Gastroesophageal sphincter (tissue), 4 donors: ENCODE results near the gene ETV2. TPM values are rescaled to one million over a fixed set of nuclear protein-coding genes. Genes with fewer than 3 reads are reported as not detected.
"Not testable (repeated sequence)": the region's sequence is repeated elsewhere in the genome, so short reads cannot be mapped to it uniquely, and the experiment has no call there.

ENCODE experiments used
- ATAC-seq: fragments of 150-250 bp; one replicate; pipeline ENCODE4 v1.9.1; 2016; ENCODE audit warnings: mild to moderate bottlenecking, moderate library complexity
- H3K27ac ChIP-seq, 4 donors: fragments of 200-600 bp; sonication (generic) in 3 of 4; 1 replicate in 3 of 4; 2 replicates in 1 of 4; pipeline ENCODE4 v1.5.1; 2016 to 2019
- H3K27me3 ChIP-seq: fragments of 200-600 bp; sonication (generic); one replicate; pipeline ENCODE4 v1.5.1; 2019
- H3K36me3 ChIP-seq, 2 donors: fragments of 200-600 bp; sonication (generic); one replicate each; pipeline ENCODE4 v1.5.1; 2019; ENCODE audit warnings: control low read depth in 1 of 2
- H3K4me1 ChIP-seq, 3 donors: fragments of 200-600 bp; sonication (generic); 1 replicate in 2 of 3; 2 replicates in 1 of 3; pipeline ENCODE4 v1.5.1; 2016 to 2019; ENCODE audit warnings: control low read depth in 2 of 3
- H3K4me3 ChIP-seq, 2 donors: fragments of 200-600 bp; sonication (generic); one replicate each; pipeline ENCODE4 v1.5.1; 2019; ENCODE audit warnings: mild to moderate bottlenecking in 1 of 2, moderate library complexity in 1 of 2
- H3K9me3 ChIP-seq, 3 donors: fragments of 200-600 bp; sonication (generic); one replicate each; pipeline ENCODE4 v1.5.1; 2017 to 2019; ENCODE audit warnings: control low read depth in 2 of 3
- CTCF ChIP-seq, 4 experiments: fragments of 200-600 bp in 2 of 4; fragments of 450-650 bp in 2 of 4; sonication (generic) in 1 of 4; IDR thresholded peaks; one replicate each; pipeline ENCODE4 v1.5.1; 2017 to 2019; ENCODE audit warnings: antibody characterized with exemption in 4 of 4, mild to moderate bottlenecking in 2 of 4, moderate library complexity in 2 of 4
- EP300 ChIP-seq: sonication (generic); formaldehyde crosslinking; IDR thresholded peaks from one replicate; pipeline ENCODE4 v1.6.1; 2017; ENCODE audit warnings: antibody characterized with exemption, mild to moderate bottlenecking
- POLR2A ChIP-seq, 2 donors: fragments of 450-650 bp; IDR thresholded peaks; one replicate each; pipeline ENCODE4 v1.6.1; 2017; ENCODE audit warnings: antibody characterized with exemption in 2 of 2, mild to moderate bottlenecking in 2 of 2, moderate library complexity in 1 of 2
- POLR2AphosphoS5 ChIP-seq: sonication (generic); formaldehyde crosslinking; IDR thresholded peaks from one replicate; pipeline ENCODE4 v1.6.1; 2017; ENCODE audit warnings: antibody characterized with exemption
- WGBS, 2 donors: methylation state at CpG; one replicate each; pipeline ENCODE4 v1.1.5; 2018; ENCODE audit warnings: low coverage in 1 of 2; 5-methylcytosine and 5-hydroxymethylcytosine counted together
- total RNA-seq, 4 donors: library from RNA; depleted of rRNA; stranded (reverse); fragments of >200 nt; gene quantifications; one replicate each; pipeline ENCODE4 v1.1.0, GENCODE V29; 2016

ETV2 gene
- not detected for total RNA-seq

GRCh38 chr19:35641515-35642151 is at the start of gene ETV2:
Gene ETV2 (plus strand): TSS chr19:35641745. CDS start chr19:35642461, 716 bp downstream.
- Histone ChIP-seq H3K36me3 (peaks cover 0 to 19% of the 10 kb centered on the region in 2 donors), H3K4me1 (peaks cover 0 to 44% (median 6%) of the 10 kb centered on the region in 3 donors), H3K9me3 (no peaks in the 10 kb centered on the region), H3K27me3 (no peaks in the 10 kb centered on the region), H3K4me3 (no peak within 1 kb of the TSS), H3K27ac (peak within 1 kb of the TSS in 1 of 4 donors; percentile 6)
- WGBS, 2 donors = 9 to 13% methylated on average over 1 to 6 of the region's 28 CpGs
- no peak for TF ChIP-seq CTCF (IDR thresholded peaks at IDR 0.05)
- TF ChIP-seq POLR2A (IDR thresholded peaks at IDR 0.05) = no peak
- TF ChIP-seq POLR2AphosphoS5 = no peak
- no peak for TF ChIP-seq EP300
- ATAC-seq = no peak

GRCh38 chr19:35592226-35592625 is 49.3 kb upstream of the ETV2 start:
- Histone ChIP-seq H3K9me3 (no peaks in the 10 kb centered on the region), H3K27ac (no peak overlapping the region), H3K4me3 (no peak overlapping the region), H3K4me1 (no peaks in the 10 kb centered on the region), H3K27me3 (peaks cover 39% of the 10 kb centered on the region), H3K36me3 (no peaks in the 10 kb centered on the region)
- TF ChIP-seq EP300 = no peak
- no peak for TF ChIP-seq POLR2AphosphoS5
- TF ChIP-seq POLR2A (IDR thresholded peaks at IDR 0.05) = no peak
- TF ChIP-seq CTCF (IDR thresholded peaks at IDR 0.05) = peak in 2 of 4 experiments; percentile 10 to 26
- WGBS, 2 donors = 28 to 31% methylated on average over 5 to 8 of the region's 8 CpGs
- no peak for ATAC-seq

GRCh38 chr19:35595026-35595425 is 46.5 kb upstream of the ETV2 start:
- not testable (repeated sequence) for H3K9me3 ChIP-seq, H3K4me3 ChIP-seq, H3K27ac ChIP-seq, H3K36me3 ChIP-seq, H3K4me1 ChIP-seq, ATAC-seq
- WGBS, 2 donors = 63 to 100% methylated on average over 1 to 2 of the region's 3 CpGs
- H3K27me3 ChIP-seq = peaks cover 35% of the 10 kb centered on the region

GRCh38 chr19:35595928-35596327 is 45.6 kb upstream of the ETV2 start:
- no peak overlapping the region for H3K27ac ChIP-seq
- H3K27me3 ChIP-seq = peaks cover 35% of the 10 kb centered on the region
- H3K4me1 ChIP-seq = no peaks in the 10 kb centered on the region
- no peak for TF ChIP-seq POLR2AphosphoS5
- no peak for TF ChIP-seq POLR2A (IDR thresholded peaks at IDR 0.05)
- no peak for TF ChIP-seq CTCF (IDR thresholded peaks at IDR 0.05)
- no peak for TF ChIP-seq EP300
- no peaks in the 10 kb centered on the region for H3K9me3 ChIP-seq
- no peak overlapping the region for H3K4me3 ChIP-seq
- no peak for ATAC-seq
- H3K36me3 ChIP-seq = no peaks in the 10 kb centered on the region
- WGBS, 2 donors = 88 to 100% methylated on average over 1 of the region's 1 CpG

GRCh38 chr19:35596366-35596999 is 45.1 kb upstream of the ETV2 start:
- TF ChIP-seq POLR2A (IDR thresholded peaks at IDR 0.05) (no peak), CTCF (IDR thresholded peaks at IDR 0.05) (no peak), POLR2AphosphoS5 (no peak), EP300 (no peak)
- no peak for ATAC-seq
- H3K27ac ChIP-seq = no peak overlapping the region
- peaks cover 33% of the 10 kb centered on the region for H3K27me3 ChIP-seq
- WGBS, 2 donors = 67 to 69% methylated on average over 4 of the region's 4 CpGs
- no peaks in the 10 kb centered on the region for H3K4me1 ChIP-seq
- H3K4me3 ChIP-seq = no peak overlapping the region
- H3K9me3 ChIP-seq = no peaks in the 10 kb centered on the region
- no peaks in the 10 kb centered on the region for H3K36me3 ChIP-seq
